GM18519 (cell line): ENCODE measurements around the gene IFFO2.

Experiments used
- ATAC-seq: cut with Tn5 transposase; IDR thresholded peaks from one replicate; pipeline ENCODE4 v1.9.1; 2021; ENCODE audit warnings: mild to moderate bottlenecking, moderate library complexity; ENCODE audit not compliant: unreplicated experiment, low FRiP score

Gene IFFO2

GRCh38 chr1:18972991-18973390 lies 16.5 kb upstream of the IFFO2 start:
- ATAC-seq = no peak

- ATAC-seq = no peak
These were observed 16.1 kb upstream of the IFFO2 start for GRCh38 chr1:18972531-18972930.

- no peak for ATAC-seq
These were observed 14.3 kb upstream of the IFFO2 start for GRCh38 chr1:18970762-18971161.

GRCh38 chr1:18970358-18970757 lies 13.9 kb upstream of the IFFO2 start:
- no peak for ATAC-seq

- no peak for ATAC-seq
These were observed 10.7 kb upstream of the IFFO2 start for GRCh38 chr1:18967066-18967690.

GRCh38 chr1:18965206-18966173 lies 9.0 kb upstream of the IFFO2 start:
- no peak for ATAC-seq

- ATAC-seq = no peak
These were observed 7.5 kb upstream of the IFFO2 start for GRCh38 chr1:18963968-18964367.

- ATAC-seq = no peak
These were observed 6.6 kb upstream of the IFFO2 start for GRCh38 chr1:18962855-18963737.

GRCh38 chr1:18962121-18962721 lies 5.7 kb upstream of the IFFO2 start:
- ATAC-seq = no peak

GRCh38 chr1:18960821-18961220 lies 4.3 kb upstream of the IFFO2 start:
- no peak for ATAC-seq

GRCh38 chr1:18960409-18960808 lies 3.9 kb upstream of the IFFO2 start:
- ATAC-seq = no peak

- ATAC-seq = no peak
These were observed 3.1 kb upstream of the IFFO2 start for GRCh38 chr1:18959591-18959990.

GRCh38 chr1:18957532-18958300 lies 1.2 kb upstream of the IFFO2 start:
- ATAC-seq = no peak

- no peak for ATAC-seq
These were observed 653 bp upstream of the IFFO2 start for GRCh38 chr1:18957136-18957521.

- peak; percentile 11 for ATAC-seq
These were observed 859 bp downstream of the IFFO2 start for GRCh38 chr1:18955441-18956192.

GRCh38 chr1:18955131-18955440 lies 1.4 kb downstream of the IFFO2 start:
- ATAC-seq = no peak

GRCh38 chr1:18954270-18955071 lies 2.0 kb downstream of the IFFO2 start:
- ATAC-seq = no peak

- no peak for ATAC-seq
These were observed 2.7 kb downstream of the IFFO2 start for GRCh38 chr1:18953731-18954231.
